ENCODE results near the gene EFCAB12. TPM values are rescaled to one million over a fixed set of nuclear protein-coding genes. Genes with fewer than 3 reads are reported as not detected.
A peak's percentile ranks its signal among the peaks of the same experiment; 100 is the strongest.

EFCAB12 gene
- total and polyA plus RNA-seq, 2 of the 8 experiments (the other 6 are each of a cell fraction or from before 2014, with no cell fraction given), result 0.60 to 0.99 TPM

GRCh38 chr3:129352045-129352444, 76.4 kb downstream of the EFCAB12 start (continued):
- TF ChIP-seq RAD21 (IDR thresholded peaks at IDR 0.05 in 1 of 2, conservative IDR thresholded peaks at IDR 0.05 in 1 of 2; ENCODE audit: low read depth in 2 of 2, low read length in 2 of 2) (peak in 1 of 2 experiments; percentile 33; a peak in 2 of 4 replicates), RBBP5 (IDR thresholded peaks at IDR 0.05; ENCODE audit: borderline replicate concordance, low read depth, low read length) (no peak), RXRA (IDR thresholded peaks at IDR 0.05; ENCODE audit: insufficient read depth, low read depth, low read length) (0 out of 2 replicates have a peak, but pooled peaks have one; percentile 6), CREB1 (IDR thresholded peaks at IDR 0.05) (no peak), TAF1 (IDR thresholded peaks at IDR 0.05; ENCODE audit: low read depth, low read length) (no peak), E2F6 (IDR thresholded peaks at IDR 0.05) (no peak), FOSL1 (IDR thresholded peaks at IDR 0.05; ENCODE audit: insufficient read depth, low read depth, low read length) (no peak)

Small RNA genes within 50 kb of the gene (small RNA-seq; reads per million reads assigned to genes)
- gene SNORA7B (ENCODE audit: insufficient read depth), result 3.1 reads per million, percentile 39 among the genes with 10 or more reads in this experiment

Other genes starting within 250 kb of the EFCAB12 start
- 351 and 371 TPM in 2 replicates for gene CNBP, start 244.7 kb downstream of the EFCAB12 start, total RNA-seq (2021; fragmentation: NEBNext Ultra II Directional; extraction: Animal tissue kit (Norgen Biotek cat#: 25700))
- 230 and 315 TPM in 2 replicates for gene CNBP, start 244.7 kb downstream of the EFCAB12 start, polyA plus RNA-seq (2011; rRNA removed)
- gene COPG1, start 179.0 kb downstream of the EFCAB12 start, total RNA-seq (2021; fragmentation: NEBNext Ultra II Directional; extraction: Animal tissue kit (Norgen Biotek cat#: 25700)), result 104 and 106 TPM in 2 replicates
- 50.7 and 52.7 TPM in 2 replicates for gene COPG1, start 179.0 kb downstream of the EFCAB12 start, polyA plus RNA-seq (2011; rRNA removed)
- 46.7 and 49.5 TPM in 2 replicates for gene HMCES, start 149.8 kb downstream of the EFCAB12 start, total RNA-seq (2021; fragmentation: NEBNext Ultra II Directional; extraction: Animal tissue kit (Norgen Biotek cat#: 25700))
- gene HMCES, start 149.8 kb downstream of the EFCAB12 start, polyA plus RNA-seq (2011; rRNA removed), result 27.6 and 30.4 TPM in 2 replicates
- 33.4 and 35.8 TPM in 2 replicates for gene MBD4, start 11.3 kb upstream of the EFCAB12 start, total RNA-seq (2021; fragmentation: NEBNext Ultra II Directional; extraction: Animal tissue kit (Norgen Biotek cat#: 25700))
- gene MBD4, start 11.3 kb upstream of the EFCAB12 start, polyA plus RNA-seq (2011; rRNA removed), result 11.1 and 11.2 TPM in 2 replicates
- 23.7 and 26.2 TPM in 2 replicates for gene IFT122, start 11.6 kb upstream of the EFCAB12 start, total RNA-seq (2021; fragmentation: NEBNext Ultra II Directional; extraction: Animal tissue kit (Norgen Biotek cat#: 25700))
- gene IFT122, start 11.6 kb upstream of the EFCAB12 start, polyA plus RNA-seq (2011; rRNA removed), result 25.1 and 37.8 TPM in 2 replicates
- gene RHO, start 100.0 kb upstream of the EFCAB12 start, total RNA-seq (2021; fragmentation: NEBNext Ultra II Directional; extraction: Animal tissue kit (Norgen Biotek cat#: 25700)), result not detected in 2 replicates
- not detected in 2 replicates for gene RHO, start 100.0 kb upstream of the EFCAB12 start, polyA plus RNA-seq (2011; rRNA removed)
- gene H1-8, start 114.5 kb upstream of the EFCAB12 start, total RNA-seq (2021; fragmentation: NEBNext Ultra II Directional; extraction: Animal tissue kit (Norgen Biotek cat#: 25700)), result not detected in 2 replicates
- not detected in 2 replicates for gene H1-8, start 114.5 kb upstream of the EFCAB12 start, polyA plus RNA-seq (2011; rRNA removed)
- gene PLXND1, start 178.0 kb upstream of the EFCAB12 start, total RNA-seq (2021; fragmentation: NEBNext Ultra II Directional; extraction: Animal tissue kit (Norgen Biotek cat#: 25700)), result 60.2 and 66.4 TPM in 2 replicates
- gene PLXND1, start 178.0 kb upstream of the EFCAB12 start, polyA plus RNA-seq (2011; rRNA removed), result 17.7 and 21.7 TPM in 2 replicates

Measured in H1 (cell line).